HepG2 (cell line): Measurements from ENCODE around the gene ITPR1.

Experiments used
- ADNP ChIP-seq: sonication (generic); formaldehyde crosslinking; IDR thresholded peaks from 2 replicates; pipeline ENCODE4 v1.4.0; 2020; ENCODE audit warnings: missing genetic modification reagents
- ELF4 ChIP-seq: sonication (generic); formaldehyde crosslinking; IDR thresholded peaks from 2 replicates; pipeline ENCODE4 v1.5.0; 2020; ENCODE audit warnings: missing genetic modification reagents, mild to moderate bottlenecking, moderate library complexity, borderline replicate concordance
- EP300 ChIP-seq, 3 experiments: sonication (generic) in 1 of 3; formaldehyde crosslinking in 1 of 3; IDR thresholded peaks; 2 replicates each; pipeline versions ENCODE4 v1.5.1 to v1.6.1; 2011 to 2020; ENCODE audit warnings: low read depth in 2 of 3, low read length in 2 of 3, borderline replicate concordance in 1 of 3, improper control_type of control experiment in 1 of 3, mild to moderate bottlenecking in 1 of 3, missing genetic modification reagents in 1 of 3, moderate library complexity in 1 of 3
- JARID2 ChIP-seq: sonication (generic); formaldehyde crosslinking; IDR thresholded peaks from 2 replicates; pipeline ENCODE4 v1.8.1; 2023; ENCODE audit warnings: missing genetic modification reagents, inconsistent platforms; ENCODE audit not compliant: insufficient replicate concordance
- MED1 ChIP-seq: sonication (generic); formaldehyde crosslinking; IDR thresholded peaks from 2 replicates; pipeline ENCODE4 v1.4.0; 2020; ENCODE audit warnings: missing genetic modification reagents
- POLR2A ChIP-seq, 2 experiments: IDR thresholded peaks; 2 replicates each; pipeline ENCODE4 v1.6.1; 2011; ENCODE audit warnings: low read depth in 2 of 2, low read length in 2 of 2, mild to moderate bottlenecking in 1 of 2, moderate library complexity in 1 of 2; ENCODE audit not compliant: insufficient read depth in 1 of 2
- SALL2 ChIP-seq: sonication (generic); formaldehyde crosslinking; IDR thresholded peaks from 2 replicates; pipeline ENCODE4 v1.8.1; 2023; ENCODE audit warnings: mild to moderate bottlenecking, missing genetic modification reagents, inconsistent platforms
- SIN3A ChIP-seq: IDR thresholded peaks from 2 replicates; pipeline ENCODE4 v1.6.1; 2011; ENCODE audit warnings: low read depth, mild to moderate bottlenecking, control low read depth, low read length, borderline replicate concordance
- SP1 ChIP-seq, 2 experiments: fragments of 450-650 bp in 1 of 2; sonication (generic) in 1 of 2; formaldehyde crosslinking in 1 of 2; IDR thresholded peaks; 2 replicates each; pipeline versions ENCODE4 v1.4.0 to v1.6.1; 2016 to 2020; ENCODE audit warnings: missing genetic modification reagents in 1 of 2
- SP4 ChIP-seq: sonication (generic); formaldehyde crosslinking; IDR thresholded peaks from 2 replicates; pipeline ENCODE4 v1.8.1; 2023; ENCODE audit warnings: mild to moderate bottlenecking, missing genetic modification reagents
- TF ChIP-seq, protein P1 (sequence below): sonication (generic); formaldehyde crosslinking; IDR thresholded peaks from 2 replicates; pipeline ENCODE4 v1.5.0; 2020; ENCODE audit warnings: mild to moderate bottlenecking, missing genetic modification reagents, moderate library complexity
- TF ChIP-seq, protein P2 (sequence below): sonication (generic); formaldehyde crosslinking; IDR thresholded peaks from 2 replicates; pipeline ENCODE4 v1.5.0; 2020; ENCODE audit warnings: missing genetic modification reagents
- TF ChIP-seq, protein P3 (sequence below), 2 experiments: IDR thresholded peaks; 2 replicates each; pipeline ENCODE4 v1.6.1; 2011 to 2012; ENCODE audit warnings: low read length in 2 of 2, borderline replicate concordance in 1 of 2, low read depth in 1 of 2, mild to moderate bottlenecking in 1 of 2, moderate library complexity in 1 of 2
- TF ChIP-seq, protein P4 (sequence below): IDR thresholded peaks from 2 replicates; pipeline ENCODE4 v1.6.1; 2016; ENCODE audit warnings: mild to moderate bottlenecking, missing biosample characterization, missing genetic modification reagents

DNA sequence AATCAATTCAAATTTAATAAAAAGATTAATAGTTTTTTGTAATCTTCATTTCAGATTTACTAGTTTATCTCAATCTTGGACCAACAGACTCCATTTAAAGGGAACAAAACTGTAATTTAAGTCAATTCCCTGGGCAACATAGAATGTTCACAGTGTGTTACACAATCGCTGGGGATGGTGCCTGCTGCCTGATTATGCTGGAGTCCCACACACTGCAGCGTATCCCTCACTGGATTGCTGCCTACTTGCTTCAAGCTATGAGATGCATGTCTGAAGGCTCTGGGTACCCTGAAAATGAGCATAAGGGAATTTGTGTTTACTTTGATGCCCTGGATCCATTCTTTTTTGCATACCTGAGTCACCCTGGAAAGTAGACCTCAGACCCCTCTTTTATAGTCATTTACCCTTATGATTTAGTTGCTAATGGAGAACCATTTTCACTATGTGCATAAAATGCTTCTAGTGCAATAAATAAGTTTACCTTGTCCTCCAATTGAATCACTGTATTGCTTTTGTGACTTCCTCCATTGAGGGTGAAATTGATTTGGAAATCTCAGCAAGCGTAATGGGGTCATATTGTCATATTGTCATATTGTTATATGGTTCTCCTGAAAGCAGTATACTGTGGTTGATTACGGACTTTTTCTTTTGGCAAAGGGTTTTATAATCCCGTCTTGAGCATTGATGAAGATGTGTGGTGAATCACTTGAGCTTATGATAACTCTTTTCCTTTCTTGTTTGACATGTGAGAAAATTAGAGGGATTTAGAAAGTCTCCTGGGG is 35.9 kb downstream of the ITPR1 start:
- TF ChIP-seq ELF4 (CRISPR knock-in tag) (no peak), SP1 (IDR thresholded peaks at IDR 0.05) (no peak), SP1 (CRISPR knock-in tag; IDR thresholded peaks at IDR 0.05) (no peak), ADNP (CRISPR knock-in tag) (no peak), JARID2 (CRISPR knock-in tag) (no peak), SIN3A (no peak), SP4 (no peak), POLR2A (IDR thresholded peaks at IDR 0.05; ENCODE audit: insufficient read depth in 1 of 2, low read depth in 2 of 2, low read length in 2 of 2) (no peak), EP300 (IDR thresholded peaks at IDR 0.05; ENCODE audit: low read depth in 2 of 2, low read length in 2 of 2) (no peak), EP300 (CRISPR knock-in tag; IDR thresholded peaks at IDR 0.05; ENCODE audit: borderline replicate concordance) (no peak), MED1 (CRISPR knock-in tag) (no peak), SALL2 (no peak)
- TF ChIP-seq, protein P1, sequence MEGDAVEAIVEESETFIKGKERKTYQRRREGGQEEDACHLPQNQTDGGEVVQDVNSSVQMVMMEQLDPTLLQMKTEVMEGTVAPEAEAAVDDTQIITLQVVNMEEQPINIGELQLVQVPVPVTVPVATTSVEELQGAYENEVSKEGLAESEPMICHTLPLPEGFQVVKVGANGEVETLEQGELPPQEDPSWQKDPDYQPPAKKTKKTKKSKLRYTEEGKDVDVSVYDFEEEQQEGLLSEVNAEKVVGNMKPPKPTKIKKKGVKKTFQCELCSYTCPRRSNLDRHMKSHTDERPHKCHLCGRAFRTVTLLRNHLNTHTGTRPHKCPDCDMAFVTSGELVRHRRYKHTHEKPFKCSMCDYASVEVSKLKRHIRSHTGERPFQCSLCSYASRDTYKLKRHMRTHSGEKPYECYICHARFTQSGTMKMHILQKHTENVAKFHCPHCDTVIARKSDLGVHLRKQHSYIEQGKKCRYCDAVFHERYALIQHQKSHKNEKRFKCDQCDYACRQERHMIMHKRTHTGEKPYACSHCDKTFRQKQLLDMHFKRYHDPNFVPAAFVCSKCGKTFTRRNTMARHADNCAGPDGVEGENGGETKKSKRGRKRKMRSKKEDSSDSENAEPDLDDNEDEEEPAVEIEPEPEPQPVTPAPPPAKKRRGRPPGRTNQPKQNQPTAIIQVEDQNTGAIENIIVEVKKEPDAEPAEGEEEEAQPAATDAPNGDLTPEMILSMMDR (CRISPR knock-in tag): no peak
- TF ChIP-seq, protein P2, sequence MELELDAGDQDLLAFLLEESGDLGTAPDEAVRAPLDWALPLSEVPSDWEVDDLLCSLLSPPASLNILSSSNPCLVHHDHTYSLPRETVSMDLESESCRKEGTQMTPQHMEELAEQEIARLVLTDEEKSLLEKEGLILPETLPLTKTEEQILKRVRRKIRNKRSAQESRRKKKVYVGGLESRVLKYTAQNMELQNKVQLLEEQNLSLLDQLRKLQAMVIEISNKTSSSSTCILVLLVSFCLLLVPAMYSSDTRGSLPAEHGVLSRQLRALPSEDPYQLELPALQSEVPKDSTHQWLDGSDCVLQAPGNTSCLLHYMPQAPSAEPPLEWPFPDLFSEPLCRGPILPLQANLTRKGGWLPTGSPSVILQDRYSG (CRISPR knock-in tag): no peak
- TF ChIP-seq, protein P3, sequence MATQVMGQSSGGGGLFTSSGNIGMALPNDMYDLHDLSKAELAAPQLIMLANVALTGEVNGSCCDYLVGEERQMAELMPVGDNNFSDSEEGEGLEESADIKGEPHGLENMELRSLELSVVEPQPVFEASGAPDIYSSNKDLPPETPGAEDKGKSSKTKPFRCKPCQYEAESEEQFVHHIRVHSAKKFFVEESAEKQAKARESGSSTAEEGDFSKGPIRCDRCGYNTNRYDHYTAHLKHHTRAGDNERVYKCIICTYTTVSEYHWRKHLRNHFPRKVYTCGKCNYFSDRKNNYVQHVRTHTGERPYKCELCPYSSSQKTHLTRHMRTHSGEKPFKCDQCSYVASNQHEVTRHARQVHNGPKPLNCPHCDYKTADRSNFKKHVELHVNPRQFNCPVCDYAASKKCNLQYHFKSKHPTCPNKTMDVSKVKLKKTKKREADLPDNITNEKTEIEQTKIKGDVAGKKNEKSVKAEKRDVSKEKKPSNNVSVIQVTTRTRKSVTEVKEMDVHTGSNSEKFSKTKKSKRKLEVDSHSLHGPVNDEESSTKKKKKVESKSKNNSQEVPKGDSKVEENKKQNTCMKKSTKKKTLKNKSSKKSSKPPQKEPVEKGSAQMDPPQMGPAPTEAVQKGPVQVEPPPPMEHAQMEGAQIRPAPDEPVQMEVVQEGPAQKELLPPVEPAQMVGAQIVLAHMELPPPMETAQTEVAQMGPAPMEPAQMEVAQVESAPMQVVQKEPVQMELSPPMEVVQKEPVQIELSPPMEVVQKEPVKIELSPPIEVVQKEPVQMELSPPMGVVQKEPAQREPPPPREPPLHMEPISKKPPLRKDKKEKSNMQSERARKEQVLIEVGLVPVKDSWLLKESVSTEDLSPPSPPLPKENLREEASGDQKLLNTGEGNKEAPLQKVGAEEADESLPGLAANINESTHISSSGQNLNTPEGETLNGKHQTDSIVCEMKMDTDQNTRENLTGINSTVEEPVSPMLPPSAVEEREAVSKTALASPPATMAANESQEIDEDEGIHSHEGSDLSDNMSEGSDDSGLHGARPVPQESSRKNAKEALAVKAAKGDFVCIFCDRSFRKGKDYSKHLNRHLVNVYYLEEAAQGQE (IDR thresholded peaks at IDR 0.05; ENCODE audit: borderline replicate concordance in 1 of 2, low read depth in 1 of 2, low read length in 2 of 2): no peak
- TF ChIP-seq, protein P4, sequence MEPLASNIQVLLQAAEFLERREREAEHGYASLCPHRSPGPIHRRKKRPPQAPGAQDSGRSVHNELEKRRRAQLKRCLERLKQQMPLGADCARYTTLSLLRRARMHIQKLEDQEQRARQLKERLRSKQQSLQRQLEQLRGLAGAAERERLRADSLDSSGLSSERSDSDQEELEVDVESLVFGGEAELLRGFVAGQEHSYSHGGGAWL (CRISPR knock-in tag): no peak
